Activated CD8-positive, alpha-beta T cell treated with anti-CD3 and anti-CD28 coated beads for 36 hours (primary cell): Measurements from ENCODE around the gene NOL4L. TPM values are rescaled to one million over a fixed set of nuclear protein-coding genes. Genes with fewer than 3 reads are reported as not detected.
"Not testable (repeated sequence)": the region's sequence is repeated elsewhere in the genome, so short reads cannot be mapped to it uniquely, and the experiment has no call there.

Experiments
- ATAC-seq: fragments of 200-7000 bp; cut with Tn5 transposase; one replicate; pipeline ENCODE4 v1.10.0; 2021; ENCODE audit warnings: mild to moderate bottlenecking, moderate library complexity
- CTCF ChIA-PET: fragments of 350-600 bp; sonication (Branson Sonifier 250); formaldehyde crosslinking; loops from one replicate; lab custom pipeline; 2021; ENCODE audit warnings: antibody characterized with exemption; lab: Charles Lee
- POLR2A ChIA-PET: fragments of 350-600 bp; sonication (Branson Sonifier 250); formaldehyde crosslinking; loops from one replicate; lab custom pipeline; 2021; ENCODE audit warnings: antibody characterized with exemption; lab: Charles Lee
- DNase-seq: peaks from one replicate; pipeline ENCODE4 v3.0.0-alpha.2; 2020
- H3K27ac Mint-ChIP-seq: one replicate; pipeline ENCODE4 v1.8.0; 2021; ENCODE audit warnings: mild to moderate bottlenecking, mixed read lengths
- H3K27me3 Mint-ChIP-seq: one replicate; pipeline ENCODE4 v1.8.0; 2021; ENCODE audit warnings: mixed read lengths
- H3K36me3 Mint-ChIP-seq: one replicate; pipeline ENCODE4 v1.8.0; 2021; ENCODE audit warnings: low read depth, mixed read lengths
- H3K4me1 Mint-ChIP-seq: one replicate; pipeline ENCODE4 v1.8.0; 2021; ENCODE audit warnings: low read depth, mixed read lengths
- H3K4me3 Mint-ChIP-seq: one replicate; pipeline ENCODE4 v1.8.0; 2021; ENCODE audit warnings: mild to moderate bottlenecking, moderate library complexity, mixed read lengths
- H3K9me3 Mint-ChIP-seq: one replicate; pipeline ENCODE4 v1.8.0; 2021; ENCODE audit warnings: mixed read lengths
- CTCF ChIP-seq: fragments of 200-600 bp; IDR thresholded peaks from one replicate; pipeline ENCODE4 v1.8.0; 2022; ENCODE audit warnings: antibody characterized with exemption, mild to moderate bottlenecking
- intact Hi-C: fragments of 100-400 bp; cut with micrococcal nuclease; formaldehyde crosslinking; loops from one replicate; pipeline ENCODE4 v1.10.0; 2022
- total RNA-seq, 2 experiments: library from RNA; stranded (reverse); gene quantifications; one replicate each; pipeline ENCODE4 v1.2.3, GENCODE V29; 2021

NOL4L gene
- total RNA-seq, 2 experiments from 2014 or later = 23.3 to 23.9 TPM

DNA sequence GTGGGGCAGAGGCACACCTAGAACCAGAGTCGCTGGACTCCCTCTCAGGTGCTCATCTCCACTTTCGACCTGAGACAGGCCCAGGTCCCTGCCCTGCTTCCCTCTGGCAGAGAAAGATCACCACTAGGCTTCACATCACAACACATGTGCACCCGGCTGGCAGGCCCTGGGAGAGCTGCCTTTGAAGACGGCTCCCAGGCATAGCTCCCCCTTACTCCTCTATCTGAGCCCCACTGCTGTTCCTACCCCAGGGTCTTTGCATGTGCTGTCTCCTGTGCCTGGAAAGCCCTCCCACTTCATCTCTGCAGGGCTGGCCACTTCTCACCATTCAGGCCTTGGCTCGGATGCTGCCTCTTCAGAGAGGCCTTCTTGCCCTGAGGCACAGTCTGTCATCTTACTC is 89.2 kb downstream of the NOL4L start:
- POLR2A ChIA-PET = interaction anchor here (0.6 kb wide), 1 partner anchor 115 kb away, joined by 3 read pairs; no protein-coding TSS in a partner anchor
- CTCF ChIA-PET = interaction anchor here (1.1 to 3.4 kb wide), 2 partner anchors 11 kb away, joined by 3 to 23 read pairs; no protein-coding TSS in a partner anchor
- Mint-ChIP-seq H3K36me3 (peaks cover 8% of the 10 kb centered on the region), H3K9me3 (no peaks in the 10 kb centered on the region), H3K4me1 (peaks cover 28% of the 10 kb centered on the region), H3K4me3 (no peak overlapping the region), H3K27ac (no peak overlapping the region), H3K27me3 (no peaks in the 10 kb centered on the region)
- DNase-seq (no peak), ATAC-seq (no peak)
- intact Hi-C loops = no loop called here
- TF ChIP-seq CTCF = no peak

GRCh38 chr20:32495217-32495565 is 89.9 kb downstream of the NOL4L start:
- ChIA-PET CTCF (interaction anchor here (3.4 kb wide), 1 partner anchor 10 kb away, joined by 23 read pairs; no protein-coding TSS in a partner anchor), POLR2A (interaction anchor here (0.6 kb wide), 1 partner anchor 114 kb away, joined by 3 read pairs; no protein-coding TSS in a partner anchor)
- Mint-ChIP-seq H3K27me3 (no peaks in the 10 kb centered on the region), H3K9me3 (no peaks in the 10 kb centered on the region), H3K27ac (no peak overlapping the region), H3K4me3 (no peak overlapping the region), H3K4me1 (peaks cover 27% of the 10 kb centered on the region), H3K36me3 (peaks cover 9% of the 10 kb centered on the region)
- ATAC-seq (no peak), DNase-seq (no peak)
- no peak for TF ChIP-seq CTCF
- intact Hi-C loops = no loop called here

DNA sequence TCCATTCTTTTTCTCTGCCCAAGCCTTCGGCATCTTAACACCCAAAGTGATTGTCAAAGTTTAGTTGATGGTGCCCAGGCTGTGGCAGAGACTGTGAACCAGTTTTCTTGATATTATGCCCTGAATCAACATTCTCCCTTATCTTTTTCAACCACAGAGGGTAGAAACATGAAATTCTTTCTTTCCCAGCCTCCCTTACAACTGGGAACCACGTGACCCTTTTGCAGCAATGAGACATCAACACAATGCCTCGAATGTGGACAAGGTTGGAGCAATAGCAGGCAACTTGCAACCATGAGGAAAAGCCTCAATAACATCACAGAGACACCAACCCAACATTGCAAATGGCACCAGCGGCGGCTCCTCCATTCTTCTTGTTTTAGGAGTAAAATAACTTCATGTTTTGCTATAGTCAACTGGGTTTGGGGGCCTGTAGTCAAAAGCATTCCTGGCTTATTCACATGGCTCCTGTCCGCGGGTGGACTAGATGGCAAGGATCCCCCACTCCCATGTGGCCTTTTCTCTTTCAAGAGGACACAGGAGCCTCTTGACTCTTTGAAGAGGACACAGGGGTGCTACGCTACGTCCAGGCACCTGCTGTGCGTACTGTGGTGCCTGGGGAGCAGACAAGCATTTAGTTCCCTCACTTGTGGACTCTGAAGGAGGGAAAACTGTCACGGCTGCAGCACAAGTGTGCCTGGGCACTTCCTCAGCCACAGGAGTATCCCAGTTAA is 90.5 kb downstream of the NOL4L start:
- Mint-ChIP-seq H3K27me3 (no peaks in the 10 kb centered on the region), H3K4me1 (peaks cover 27% of the 10 kb centered on the region), H3K4me3 (no peak overlapping the region), H3K36me3 (peaks cover 8% of the 10 kb centered on the region), H3K27ac (no peak overlapping the region), H3K9me3 (no peaks in the 10 kb centered on the region)
- TF ChIP-seq CTCF = no peak
- ATAC-seq (no peak), DNase-seq (no peak)
- ChIA-PET CTCF (interaction anchor here (3.4 kb wide), 1 partner anchor 9 kb away, joined by 23 read pairs; no protein-coding TSS in a partner anchor), POLR2A (interaction anchor here (0.8 kb wide), 1 partner anchor 9 kb away, joined by 3 read pairs; no protein-coding TSS in a partner anchor)
- intact Hi-C loops = no loop called here

- Mint-ChIP-seq H3K36me3 (peaks cover 11% of the 10 kb centered on the region), H3K4me3 (no peak overlapping the region), H3K4me1 (peaks cover 26% of the 10 kb centered on the region), H3K9me3 (peaks cover 4% of the 10 kb centered on the region), H3K27me3 (no peaks in the 10 kb centered on the region), H3K27ac (no peak overlapping the region)
- ChIA-PET CTCF (no interaction called here), POLR2A (interaction anchor here (1.0 to 1.2 kb wide), 2 partner anchors 10 to 103 kb away, joined by 3 read pairs; no protein-coding TSS in a partner anchor)
- intact Hi-C loops = no loop called here
- ATAC-seq (no peak), DNase-seq (no peak)
- TF ChIP-seq CTCF = no peak
Observed at GRCh38 chr20:32493356-32493755, 91.8 kb downstream of the NOL4L start.

DNA sequence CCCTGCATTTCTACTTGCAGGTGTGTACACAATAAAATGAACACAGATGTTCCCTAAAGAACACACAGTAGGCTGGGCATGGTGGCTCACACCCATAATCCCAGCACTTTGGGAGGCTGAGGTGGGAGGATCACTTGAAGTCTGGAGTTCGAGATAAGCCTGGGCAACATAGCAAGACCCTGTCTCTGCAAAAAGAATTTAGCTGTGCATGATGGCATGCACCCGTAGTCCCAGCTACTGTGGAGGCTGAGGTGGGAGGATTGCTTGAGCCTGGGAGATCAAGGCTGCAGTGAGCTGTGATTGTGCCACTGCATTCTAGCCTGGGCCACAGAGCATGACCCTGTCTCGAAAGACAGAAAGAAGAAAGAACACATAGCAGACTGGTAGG is 93.4 kb downstream of the NOL4L start:
- intact Hi-C loops, H3K4me3 Mint-ChIP-seq, CTCF ChIA-PET, ATAC-seq, H3K27me3 Mint-ChIP-seq, H3K9me3 Mint-ChIP-seq, DNase-seq: not testable (repeated sequence)
- H3K36me3 Mint-ChIP-seq = peaks cover 12% of the 10 kb centered on the region
- H3K27ac Mint-ChIP-seq = peak overlapping the region; percentile 16
- POLR2A ChIA-PET = interaction anchor here (1.2 kb wide), 1 partner anchor 12 kb away, joined by 3 read pairs; no protein-coding TSS in a partner anchor
- H3K4me1 Mint-ChIP-seq = peaks cover 18% of the 10 kb centered on the region
